Gastrocnemius medialis (tissue), 4 donors: ENCODE measurements around the gene DUSP22.

Experiments
- POLR2A ChIP-seq, 2 donors: fragments of 450-650 bp; IDR thresholded peaks; one replicate each; pipeline ENCODE4 v1.6.1; 2017; ENCODE audit warnings: antibody characterized with exemption in 2 of 2, mild to moderate bottlenecking in 2 of 2, moderate library complexity in 2 of 2
- TF ChIP-seq, protein P1 (sequence below), 5 experiments: fragments of 450-650 bp in 3 of 5; fragments of 200-600 bp in 2 of 5; sonication (generic) in 2 of 5; IDR thresholded peaks in 4 of 5; conservative IDR thresholded peaks in 1 of 5; 1 replicate in 4 of 5; 2 replicates in 1 of 5; pipeline ENCODE4 v1.5.1; 2016 to 2019; ENCODE audit warnings: antibody characterized with exemption in 5 of 5, mild to moderate bottlenecking in 3 of 5, moderate library complexity in 3 of 5

DNA sequence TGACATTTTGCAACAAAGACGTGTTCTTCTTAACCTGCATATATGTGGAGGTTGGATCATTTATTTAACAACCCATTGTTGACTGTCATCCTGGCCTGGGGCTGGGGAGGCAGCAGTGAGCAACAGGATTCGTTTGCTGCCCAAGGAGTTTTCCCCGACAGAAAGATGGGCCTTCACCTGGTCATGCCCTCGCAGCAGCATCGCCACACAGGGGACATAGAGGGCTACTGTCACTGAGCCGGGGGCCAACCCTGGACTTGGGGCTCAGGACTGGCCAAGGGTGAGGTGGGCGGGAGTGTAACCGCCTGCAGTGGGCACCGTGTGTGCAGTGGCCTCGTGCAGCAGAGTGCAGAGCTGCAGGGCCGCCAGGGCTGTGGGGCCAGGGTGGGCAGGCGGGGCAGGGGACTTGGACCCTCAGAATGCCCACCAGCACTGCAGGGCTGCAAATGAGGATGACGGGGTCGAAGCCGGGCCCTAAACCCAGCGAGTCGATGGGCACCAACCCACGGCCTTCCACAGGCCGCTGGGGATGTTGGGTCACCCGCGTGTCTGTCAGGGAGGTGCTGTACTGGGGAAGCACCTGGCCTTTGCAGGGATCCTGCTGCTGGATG, 11.8 kb downstream of the DUSP22 start:
- TF ChIP-seq, protein P1, sequence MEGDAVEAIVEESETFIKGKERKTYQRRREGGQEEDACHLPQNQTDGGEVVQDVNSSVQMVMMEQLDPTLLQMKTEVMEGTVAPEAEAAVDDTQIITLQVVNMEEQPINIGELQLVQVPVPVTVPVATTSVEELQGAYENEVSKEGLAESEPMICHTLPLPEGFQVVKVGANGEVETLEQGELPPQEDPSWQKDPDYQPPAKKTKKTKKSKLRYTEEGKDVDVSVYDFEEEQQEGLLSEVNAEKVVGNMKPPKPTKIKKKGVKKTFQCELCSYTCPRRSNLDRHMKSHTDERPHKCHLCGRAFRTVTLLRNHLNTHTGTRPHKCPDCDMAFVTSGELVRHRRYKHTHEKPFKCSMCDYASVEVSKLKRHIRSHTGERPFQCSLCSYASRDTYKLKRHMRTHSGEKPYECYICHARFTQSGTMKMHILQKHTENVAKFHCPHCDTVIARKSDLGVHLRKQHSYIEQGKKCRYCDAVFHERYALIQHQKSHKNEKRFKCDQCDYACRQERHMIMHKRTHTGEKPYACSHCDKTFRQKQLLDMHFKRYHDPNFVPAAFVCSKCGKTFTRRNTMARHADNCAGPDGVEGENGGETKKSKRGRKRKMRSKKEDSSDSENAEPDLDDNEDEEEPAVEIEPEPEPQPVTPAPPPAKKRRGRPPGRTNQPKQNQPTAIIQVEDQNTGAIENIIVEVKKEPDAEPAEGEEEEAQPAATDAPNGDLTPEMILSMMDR (IDR thresholded peaks at IDR 0.05 in 4 of 5, conservative IDR thresholded peaks at IDR 0.05 in 1 of 5): no peak
- no peak for TF ChIP-seq POLR2A (IDR thresholded peaks at IDR 0.05)
